Activated T-helper 1 cell treated with Interleukin-2 at 50 U/mL for 16 hours (primary cell): Measurements from ENCODE around the gene MTG2.

ENCODE experiments used
- DNase-seq: peaks from one replicate; pipeline ENCODE4 v3.0.0-alpha.2; 2020; ENCODE audit warnings: low read depth

The MTG2 gene

GRCh38 chr20:62182469-62183425 is at the start of gene MTG2:
Gene MTG2, plus strand, starts transcription at chr20:62183028. Its CDS starts 10,393 bp downstream, at chr20:62193421.
- DNase-seq, result peak; percentile 89

- no peak for DNase-seq
Observed at GRCh38 chr20:62133051-62133845, 49.6 kb upstream of the MTG2 start.

GRCh38 chr20:62133864-62134263 is 49.0 kb upstream of the MTG2 start:
- DNase-seq, result no peak

GRCh38 chr20:62134735-62135231 is 48.0 kb upstream of the MTG2 start:
- DNase-seq, result no peak

GRCh38 chr20:62135573-62136266 is 47.1 kb upstream of the MTG2 start:
- DNase-seq, result no peak

- peak; percentile 55 for DNase-seq
Observed at GRCh38 chr20:62136283-62137091, 46.3 kb upstream of the MTG2 start.

- no peak for DNase-seq
Observed at GRCh38 chr20:62137092-62137384, 45.8 kb upstream of the MTG2 start.

- no peak for DNase-seq
Observed at GRCh38 chr20:62137478-62138203, 45.2 kb upstream of the MTG2 start.

- DNase-seq, result no peak
Observed at GRCh38 chr20:62138204-62138543, 44.7 kb upstream of the MTG2 start.

GRCh38 chr20:62138912-62139311 is 43.9 kb upstream of the MTG2 start:
- no peak for DNase-seq

GRCh38 chr20:62139636-62140035 is 43.2 kb upstream of the MTG2 start:
- no peak for DNase-seq

- DNase-seq, result no peak
Observed at GRCh38 chr20:62141043-62141396, 41.8 kb upstream of the MTG2 start.

GRCh38 chr20:62141397-62142251 is 41.2 kb upstream of the MTG2 start:
- DNase-seq, result no peak

GRCh38 chr20:62142252-62143080 is 40.4 kb upstream of the MTG2 start:
- no peak for DNase-seq

- peak; percentile 83 for DNase-seq
Observed at GRCh38 chr20:62143081-62143956, 39.5 kb upstream of the MTG2 start, which contains the start of the genes PSMA7 and SS18L1. Gene PSMA7, minus strand, starts transcription at chr20:62143394. Its CDS starts 91 bp downstream, at chr20:62143303. Gene SS18L1, plus strand, starts transcription at chr20:62143769. Its CDS starts 52 bp downstream, at chr20:62143821.

GRCh38 chr20:62143957-62144825 is 38.6 kb upstream of the MTG2 start:
- no peak for DNase-seq

GRCh38 chr20:62145688-62146018 is 37.2 kb upstream of the MTG2 start:
- no peak for DNase-seq
